HG03442 (cell line): Measurements from ENCODE around the gene MPRIP.
A peak's percentile ranks its signal among the peaks of the same experiment; 100 is the strongest.
"Not testable (repeated sequence)": the region's sequence is repeated elsewhere in the genome, so short reads cannot be mapped to it uniquely, and the experiment has no call there.

Experiments
- ATAC-seq: cut with Tn5 transposase; IDR thresholded peaks from one replicate; pipeline ENCODE4 v1.9.1; 2021; ENCODE audit warnings: mild to moderate bottlenecking, moderate library complexity; ENCODE audit not compliant: unreplicated experiment

Gene MPRIP

GRCh38 chr17:17125136-17126084 is 83.2 kb downstream of the MPRIP start:
- ATAC-seq, result no peak

GRCh38 chr17:17126131-17127110 is 84.2 kb downstream of the MPRIP start:
- no peak for ATAC-seq

GRCh38 chr17:17127156-17127555 is 84.9 kb downstream of the MPRIP start:
- ATAC-seq, result no peak

- no peak for ATAC-seq
Measured at GRCh38 chr17:17127730-17128291, 85.6 kb downstream of the MPRIP start.

GRCh38 chr17:17128476-17129075 is 86.3 kb downstream of the MPRIP start:
- no peak for ATAC-seq

- no peak for ATAC-seq
Measured at GRCh38 chr17:17129466-17129865, 87.2 kb downstream of the MPRIP start.

GRCh38 chr17:17130077-17130844 is 88.0 kb downstream of the MPRIP start:
- ATAC-seq, result no peak

GRCh38 chr17:17131839-17132238 is 89.6 kb downstream of the MPRIP start:
- no peak for ATAC-seq

GRCh38 chr17:17132746-17133145 is 90.5 kb downstream of the MPRIP start:
- no peak for ATAC-seq

GRCh38 chr17:17134051-17134956 is 92.0 kb downstream of the MPRIP start:
- ATAC-seq, result no peak

GRCh38 chr17:17134957-17135333 is 92.7 kb downstream of the MPRIP start:
- no peak for ATAC-seq

- ATAC-seq, result not testable (repeated sequence)
Measured at GRCh38 chr17:17136221-17136620, 94.0 kb downstream of the MPRIP start.

- peak; percentile 56 for ATAC-seq
Measured at GRCh38 chr17:17137731-17138585, 95.7 kb downstream of the MPRIP start.

GRCh38 chr17:17139972-17140589 is 97.8 kb downstream of the MPRIP start:
- ATAC-seq, result no peak

- no peak for ATAC-seq
Measured at GRCh38 chr17:17140590-17140980, 98.3 kb downstream of the MPRIP start.

- no peak for ATAC-seq
Measured at GRCh38 chr17:17141279-17141678, 99.0 kb downstream of the MPRIP start.

- ATAC-seq, result no peak
Measured at GRCh38 chr17:17141860-17142552, 99.7 kb downstream of the MPRIP start.
